ENCODE results near the gene AKR1C2.
"Not testable (repeated sequence)": the region's sequence is repeated elsewhere in the genome, so short reads cannot be mapped to it uniquely, and the experiment has no call there.

DNA sequence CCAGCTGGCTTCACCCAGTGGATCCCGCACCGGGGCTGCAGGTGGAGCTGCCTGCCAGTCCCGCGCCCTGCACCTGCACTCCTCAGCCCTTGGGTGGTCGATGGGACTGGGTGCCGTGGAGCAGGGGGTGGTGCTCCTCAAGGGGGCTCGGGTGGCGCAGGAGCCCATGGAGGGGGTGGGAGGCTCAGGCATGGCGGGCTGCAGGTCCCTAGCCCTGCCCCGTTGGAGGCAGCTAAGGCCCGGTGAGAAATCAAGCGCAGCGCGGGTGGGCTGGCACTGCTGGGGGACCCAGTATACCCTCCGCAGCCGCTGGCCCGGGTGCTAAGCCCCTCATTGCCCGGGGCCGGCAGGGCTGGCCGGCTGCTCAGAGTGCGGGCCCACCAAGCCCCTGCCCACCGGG, 28.8 kb upstream of the AKR1C2 start:
- not testable (repeated sequence) for TF ChIP-seq CTCF, POLR2A (IDR thresholded peaks at IDR 0.05)

All from adrenal gland (tissue), 5 donors.